ENCODE measurements around the gene TOR1B.
"Not testable (repeated sequence)": the region's sequence is repeated elsewhere in the genome, so short reads cannot be mapped to it uniquely, and the experiment has no call there.

The TOR1B gene

DNA sequence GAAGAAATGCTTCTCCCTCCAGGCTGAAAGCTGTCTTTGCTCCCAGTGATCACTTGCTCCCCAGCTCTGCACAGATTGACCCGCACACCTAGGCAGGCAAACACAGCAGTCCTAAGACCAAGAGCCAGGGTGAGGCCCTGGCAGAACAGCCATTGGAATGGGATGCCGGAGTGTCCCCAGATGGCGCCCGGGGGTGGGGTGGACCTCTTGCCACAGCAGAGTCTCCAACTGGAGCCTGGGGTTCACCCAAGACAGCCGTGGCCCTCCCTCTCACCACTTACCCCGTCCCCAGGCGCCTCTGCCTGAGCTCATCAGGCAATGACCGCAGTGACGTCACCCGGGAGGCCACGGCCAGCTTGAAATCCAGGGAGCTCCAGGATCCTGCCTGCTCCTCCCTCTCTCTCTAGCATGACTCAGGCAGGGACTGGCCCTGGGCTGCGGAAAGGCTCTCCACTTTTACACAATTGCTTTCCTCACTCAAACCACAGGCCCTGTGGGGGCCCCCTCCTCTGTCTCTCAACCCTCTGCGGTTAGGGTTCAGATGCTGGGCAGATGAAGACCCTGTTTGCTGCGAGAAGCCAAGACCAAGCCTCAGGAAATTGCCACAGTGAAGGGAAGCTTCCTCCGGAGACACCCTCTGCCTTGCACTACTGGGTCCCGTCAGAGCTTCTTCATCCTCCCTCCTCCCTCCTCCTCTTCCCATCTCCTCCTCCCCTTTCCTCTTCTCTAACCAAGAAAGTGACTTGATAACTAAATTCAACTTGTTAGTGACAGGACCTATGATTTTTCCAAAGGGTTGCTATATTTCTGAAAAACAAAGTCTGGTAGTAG, 25.8 kb upstream of the TOR1B start:
- DNase-seq = peak in 2 of 5 donors; percentile 6 to 19

DNA sequence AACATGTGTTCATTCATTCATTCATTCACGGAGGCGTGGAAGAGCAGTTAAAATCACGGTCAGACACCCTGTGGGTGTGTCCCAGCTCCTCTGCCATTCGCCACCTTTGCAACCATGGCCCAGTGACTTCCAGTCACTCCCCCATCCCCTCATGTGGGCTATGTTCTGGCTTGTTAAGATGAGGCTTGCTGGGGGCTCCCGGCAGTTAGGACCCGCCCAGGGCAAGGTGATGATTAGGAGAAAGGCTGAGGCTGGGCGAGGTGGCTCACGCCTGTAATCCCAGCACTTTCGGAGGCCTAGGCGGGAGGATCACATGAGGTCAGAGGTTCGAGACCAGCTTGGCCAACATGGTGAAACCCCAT, 25.2 kb upstream of the TOR1B start:
- no peak for DNase-seq

DNA sequence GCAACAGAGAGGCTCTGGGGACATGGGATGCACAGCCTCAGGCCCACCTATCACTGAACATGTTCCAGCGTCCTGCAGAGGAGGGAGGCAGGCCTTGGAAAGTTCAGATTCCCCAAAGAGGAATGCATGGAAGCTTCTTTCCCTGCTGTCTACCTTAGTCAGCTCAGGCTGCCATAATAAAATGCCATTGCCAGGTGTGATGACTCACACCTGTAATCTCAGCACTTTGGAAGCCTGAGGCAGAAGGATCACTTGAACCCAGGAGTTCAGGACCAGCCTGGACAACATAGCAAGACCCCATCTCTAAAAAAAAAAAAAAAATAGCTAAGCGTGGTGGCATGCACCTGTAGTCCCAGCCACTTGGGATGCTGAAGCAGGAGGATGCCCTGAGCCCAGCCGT, 24.5 kb upstream of the TOR1B start:
- no peak for DNase-seq

DNA sequence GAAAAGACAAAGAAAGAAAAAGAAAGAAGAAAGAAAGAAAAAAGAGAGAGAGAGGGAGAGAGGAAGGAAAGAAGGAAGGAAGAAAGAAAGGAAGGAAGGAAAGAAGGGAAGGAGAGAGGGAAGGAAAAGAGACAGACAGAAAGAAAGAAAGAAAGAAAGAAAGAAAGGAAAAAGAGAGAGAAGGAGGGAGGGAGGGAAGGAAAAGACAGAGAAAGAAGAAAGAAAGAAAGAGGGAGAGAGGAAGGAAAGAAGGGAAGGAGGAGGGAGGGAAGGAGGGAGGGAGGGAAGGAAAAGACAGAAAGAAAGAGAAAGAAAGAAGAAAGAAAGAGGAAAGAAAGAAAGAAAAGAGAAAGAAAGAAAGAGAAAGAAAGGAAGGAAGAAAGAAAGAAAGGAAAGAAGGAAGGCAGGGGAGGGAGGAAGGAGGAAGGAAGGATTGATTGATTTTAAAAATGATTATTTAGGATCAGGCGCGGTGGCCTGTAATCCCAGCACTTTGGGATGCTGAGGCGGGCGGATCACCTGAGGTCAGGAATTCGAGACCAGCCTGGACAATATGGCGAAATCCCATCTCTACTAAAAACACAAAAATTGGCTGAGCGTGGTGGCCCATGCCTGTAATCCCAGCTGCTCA, 23.3 kb upstream of the TOR1B start:
- DNase-seq = no peak

DNA sequence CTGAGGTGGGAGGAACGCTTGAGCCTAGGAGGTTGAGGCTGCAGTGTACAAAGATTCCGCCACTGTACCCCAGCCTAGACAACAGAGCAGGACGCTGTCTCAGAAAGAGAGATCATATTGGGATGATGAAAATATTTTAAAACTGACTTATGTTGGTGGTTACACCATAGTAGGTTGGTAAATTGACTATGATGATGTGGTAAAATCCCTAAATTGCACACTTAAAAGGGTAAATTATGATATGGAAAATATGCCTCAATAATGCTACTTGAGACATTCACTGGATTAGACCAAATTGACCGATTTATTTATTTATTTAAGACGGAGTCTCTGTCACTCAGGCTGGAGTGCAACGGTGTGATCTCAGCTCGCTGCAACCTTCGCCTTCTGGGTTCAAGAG, 21.9 kb upstream of the TOR1B start:
- no peak for DNase-seq

DNA sequence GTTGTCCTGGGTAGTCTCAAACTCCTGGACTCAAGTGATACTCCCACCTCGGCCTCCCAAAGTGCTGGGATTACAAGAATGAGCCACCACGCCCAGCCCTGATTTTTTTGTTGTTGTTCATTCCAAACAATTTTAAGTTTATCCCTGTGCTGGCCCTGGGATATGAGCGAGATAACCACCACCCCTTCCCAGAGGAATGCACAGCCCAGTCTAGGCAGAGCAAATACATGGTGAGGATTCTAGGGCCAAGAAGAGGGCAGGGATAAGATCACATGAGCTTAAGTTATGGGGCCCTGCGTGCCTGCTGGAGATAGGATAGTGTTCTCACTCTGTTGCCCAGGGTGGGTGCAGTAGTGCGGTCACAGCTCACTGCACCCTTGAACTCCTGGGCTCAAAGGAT, 21.0 kb upstream of the TOR1B start:
- DNase-seq = no peak

DNA sequence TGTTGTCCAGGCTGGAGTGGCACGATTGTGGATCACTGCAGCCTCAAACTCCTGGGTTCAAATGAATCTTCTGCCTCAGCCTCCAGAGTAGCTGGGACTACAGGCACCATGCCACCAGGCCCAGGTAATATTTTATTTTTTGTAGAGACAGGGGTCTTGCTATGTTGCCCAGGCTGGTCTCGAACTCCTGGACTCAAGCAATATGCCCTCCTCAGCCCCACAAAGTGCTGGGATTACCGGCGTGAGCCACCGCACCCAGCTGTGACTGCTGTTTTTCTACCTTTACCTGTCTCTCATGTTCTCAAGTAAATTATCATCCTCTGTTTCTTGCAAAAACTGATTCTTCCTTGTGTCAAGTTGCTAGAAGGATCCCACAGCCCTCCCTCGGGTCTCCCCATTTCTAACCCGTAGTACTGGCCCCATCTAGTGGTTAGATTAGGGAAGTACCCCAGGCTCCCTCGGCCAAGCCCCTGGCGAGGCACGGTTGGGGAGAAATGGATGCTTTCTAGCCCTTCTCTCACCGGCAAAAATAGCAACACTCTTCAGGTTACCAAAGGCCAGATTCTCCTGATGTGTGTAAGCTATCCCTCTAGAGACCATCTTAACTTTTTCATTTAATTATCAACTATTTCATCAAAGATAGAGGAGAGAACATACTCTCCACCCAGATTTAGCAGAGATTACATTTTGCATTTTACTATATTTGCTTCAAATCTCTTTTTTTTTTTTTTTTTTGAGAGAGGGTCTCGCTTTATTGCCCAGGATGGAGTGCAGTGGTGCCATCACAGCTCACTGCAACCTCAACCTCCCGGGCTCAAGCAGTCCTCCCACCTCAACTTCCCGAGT, 19.2 kb upstream of the TOR1B start:
- DNase-seq = peak; percentile 19 to 70 (median 59)

DNA sequence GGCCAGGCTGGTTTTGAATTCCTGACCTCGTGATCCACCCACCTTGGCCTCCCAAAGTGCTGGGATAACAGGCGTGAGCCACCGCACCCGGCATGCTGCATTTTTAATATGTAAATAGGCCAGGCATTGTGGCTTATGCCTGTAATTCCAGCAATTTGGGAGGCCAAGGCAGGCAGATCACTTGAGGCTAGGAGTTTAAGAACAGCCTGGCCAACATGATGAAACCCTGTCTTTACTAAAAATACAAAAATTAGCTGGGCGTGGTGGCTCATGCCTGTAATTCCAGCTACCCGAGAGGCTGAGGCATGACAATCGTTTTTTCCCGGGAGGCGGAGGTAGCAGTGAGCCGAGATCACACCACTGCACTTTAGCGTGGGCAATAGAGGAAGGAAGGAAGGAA, 18.0 kb upstream of the TOR1B start:
- not testable (repeated sequence) for DNase-seq

DNA sequence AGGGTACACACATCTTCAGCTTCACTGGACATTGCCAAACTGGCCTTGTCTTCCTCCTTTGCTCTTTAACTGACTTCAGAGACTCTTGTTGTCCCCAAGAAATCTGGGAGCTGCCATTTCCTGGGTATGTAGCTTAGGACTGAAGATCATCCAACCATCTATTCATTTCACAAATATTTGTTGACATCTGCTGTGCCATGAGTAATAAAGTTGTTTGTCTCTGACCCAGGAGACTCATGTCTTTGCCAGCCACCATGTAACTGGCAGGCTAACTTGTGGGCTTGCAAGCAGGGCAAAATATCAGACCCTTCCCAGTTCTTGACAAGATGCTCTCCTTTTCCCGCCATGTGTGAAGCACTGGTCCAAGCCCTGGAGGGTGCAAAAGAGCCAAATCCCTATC, 17.1 kb upstream of the TOR1B start:
- no peak for DNase-seq

DNA sequence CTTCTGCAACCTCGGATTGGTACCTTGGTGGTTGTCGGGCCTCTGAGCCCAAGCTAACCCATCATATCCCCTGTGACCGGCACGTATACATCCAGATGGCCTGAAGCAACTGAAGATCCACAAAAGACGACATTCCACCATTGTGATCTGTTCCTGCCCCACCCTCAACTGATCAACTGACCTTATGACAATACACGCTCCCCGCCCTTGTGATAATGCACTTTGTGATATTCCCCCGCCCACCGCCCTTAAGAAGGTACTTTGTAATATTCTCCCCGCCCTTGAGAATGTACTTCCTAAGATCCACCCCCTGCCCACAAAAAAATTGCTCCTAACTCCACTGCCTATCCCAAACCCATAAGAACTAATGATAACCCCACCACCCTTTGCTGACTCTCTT, 16.5 kb upstream of the TOR1B start:
- no peak for DNase-seq

DNA sequence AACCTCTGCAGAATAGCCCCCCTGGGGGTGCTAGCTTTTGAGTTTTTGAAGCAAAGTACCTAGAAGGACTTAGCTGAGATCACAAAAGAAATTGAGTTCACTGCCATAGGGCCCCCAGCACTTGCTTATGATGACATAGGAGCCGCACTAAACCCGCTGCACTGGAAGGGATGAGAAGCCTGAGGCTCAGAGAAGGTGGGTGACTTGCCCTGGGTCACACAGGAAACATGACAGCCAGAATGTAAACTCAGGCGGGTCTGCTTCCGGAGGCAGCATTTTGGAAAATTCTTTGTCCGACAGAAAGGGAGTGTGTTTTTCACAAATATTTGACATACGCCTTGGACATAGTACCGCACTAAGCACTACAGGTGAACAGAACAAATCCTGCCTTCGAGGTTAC, 8.4 kb upstream of the TOR1B start:
- no peak for DNase-seq

DNA sequence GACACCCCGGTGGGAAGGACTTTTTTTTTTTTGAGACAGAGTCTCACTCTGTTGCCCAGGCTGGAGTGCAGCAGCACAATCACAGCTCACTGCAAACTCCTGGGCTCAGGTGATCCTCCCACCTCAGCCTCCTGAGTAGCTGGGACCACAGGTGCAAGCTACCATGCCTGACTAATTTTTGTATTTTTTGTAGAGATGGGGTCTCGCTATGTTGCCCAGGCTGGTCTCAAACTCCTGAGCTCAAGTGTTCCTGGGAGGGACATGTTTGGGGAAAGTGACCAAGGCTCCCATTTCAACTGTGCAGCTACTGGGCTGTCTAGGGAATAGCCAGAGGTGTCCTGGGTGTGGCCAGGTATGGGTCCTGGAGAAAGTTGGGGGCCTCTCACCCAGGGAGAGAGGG, 7.0 kb upstream of the TOR1B start:
- not testable (repeated sequence) for DNase-seq

DNA sequence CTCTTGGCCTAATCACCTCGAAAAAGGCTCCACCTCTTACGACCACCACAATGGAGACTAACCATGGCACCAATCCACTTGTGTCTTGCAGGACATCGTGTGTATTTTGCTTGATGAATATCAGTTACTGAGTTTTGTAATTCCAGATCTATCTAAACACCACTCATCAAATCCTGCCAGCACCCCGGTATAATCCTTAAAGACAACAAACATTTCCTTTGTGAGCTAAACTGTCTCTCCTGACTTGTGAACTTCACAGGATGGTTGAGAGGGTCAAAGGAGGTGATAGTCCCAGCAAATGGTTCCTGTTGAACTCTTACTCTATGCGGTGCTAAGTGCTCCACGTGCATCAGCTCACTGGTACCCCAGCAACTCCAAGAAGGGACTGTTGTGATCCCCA, 4.0 kb upstream of the TOR1B start:
- DNase-seq = no peak

DNA sequence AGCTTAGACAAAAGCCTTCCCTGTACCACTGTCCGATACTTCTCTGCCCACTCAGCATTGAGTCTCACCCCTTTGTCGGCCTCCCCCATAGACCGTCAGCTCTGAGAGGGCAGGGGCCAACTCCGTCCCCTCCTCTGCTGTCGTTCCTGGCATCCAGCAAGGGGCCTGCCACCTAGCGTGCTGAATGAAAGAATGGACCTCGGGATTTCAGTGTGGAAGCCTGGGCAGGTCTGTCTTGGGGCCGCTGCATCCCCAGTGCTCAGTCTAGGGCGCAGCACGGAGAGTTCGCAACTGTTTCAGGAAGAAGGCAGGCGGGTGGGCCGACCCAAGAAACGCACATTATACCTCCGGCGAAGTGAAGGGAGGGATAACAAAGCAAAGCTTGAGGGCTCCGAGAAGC, 1.5 kb upstream of the TOR1B start:
- DNase-seq = no peak

DNA sequence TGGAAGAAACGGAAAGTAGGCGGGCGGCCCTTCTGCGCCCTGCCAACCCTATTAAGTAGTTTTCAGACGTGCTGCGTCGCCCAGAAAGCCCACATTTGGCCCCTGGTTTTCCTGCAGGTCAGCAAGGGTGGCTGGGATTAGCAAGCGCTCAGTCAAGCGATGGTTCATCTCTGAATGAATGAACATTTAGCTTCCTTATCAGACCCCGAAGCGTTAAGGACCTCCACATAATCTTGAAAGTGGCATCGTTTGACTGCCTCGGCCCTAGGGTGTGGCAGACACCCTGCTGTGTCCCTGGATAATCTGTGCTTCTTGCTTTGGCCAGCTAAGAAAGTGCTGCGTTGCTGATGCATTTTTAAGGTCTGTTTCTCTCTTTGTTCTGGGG, 684 bp downstream of the TOR1B start:
- DNase-seq = no peak

DNA sequence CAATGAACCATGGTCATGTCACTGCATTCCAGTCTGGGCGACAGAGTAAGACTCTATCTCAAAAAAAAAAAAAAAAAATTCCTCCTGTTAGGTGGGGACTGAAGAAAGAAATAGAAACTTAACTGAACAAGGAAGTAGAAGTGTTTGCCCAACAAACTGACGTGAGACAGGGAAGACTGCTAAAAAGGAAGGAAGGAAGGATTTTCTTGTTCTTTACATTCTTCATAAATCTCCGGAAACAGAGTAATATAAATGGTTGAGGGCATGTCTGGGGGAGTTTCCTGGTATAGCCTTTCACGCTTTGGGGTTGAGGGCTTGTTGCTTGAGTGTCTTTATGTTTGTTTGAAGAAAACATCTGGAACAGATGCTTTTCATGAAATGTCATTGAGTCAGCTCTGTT, 3.1 kb downstream of the TOR1B start:
- no peak for DNase-seq

DNA sequence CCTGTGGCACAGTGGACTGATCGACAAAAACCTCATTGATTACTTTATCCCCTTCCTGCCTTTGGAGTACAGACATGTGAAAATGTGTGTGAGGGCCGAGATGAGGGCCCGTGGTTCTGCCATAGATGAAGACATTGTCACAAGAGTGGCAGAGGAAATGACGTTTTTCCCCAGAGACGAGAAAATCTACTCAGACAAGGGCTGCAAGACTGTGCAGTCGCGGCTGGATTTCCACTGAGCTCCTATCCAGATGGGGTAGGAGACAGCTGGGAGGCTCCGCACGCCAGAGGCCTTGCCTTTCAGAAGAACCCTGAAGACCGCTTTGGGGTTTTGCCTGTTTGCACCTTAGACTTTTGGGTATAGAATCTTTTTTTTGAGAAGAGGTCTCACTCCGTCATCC, 6.4 kb downstream of the TOR1B start:
- no peak for DNase-seq

DNA sequence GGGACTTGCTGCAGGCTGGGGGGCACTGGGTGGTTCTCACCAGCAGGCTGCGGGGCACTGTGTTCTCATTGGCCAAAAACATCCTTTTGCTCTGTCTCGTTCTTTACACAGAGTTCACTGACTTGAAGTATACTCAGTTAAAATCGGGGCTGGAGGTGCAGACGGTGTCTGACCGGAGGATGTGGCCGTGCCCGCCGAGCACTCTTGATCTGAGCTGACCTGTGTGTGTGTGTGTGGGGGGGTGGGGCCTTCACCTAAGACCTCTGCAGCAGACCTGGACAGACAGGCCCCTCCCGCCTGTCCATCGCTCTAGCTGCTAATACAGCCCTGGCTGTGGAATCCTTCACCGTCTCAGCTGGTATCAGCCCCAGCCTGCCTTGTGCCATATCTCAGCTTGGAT, 7.1 kb downstream of the TOR1B start:
- no peak for DNase-seq

DNA sequence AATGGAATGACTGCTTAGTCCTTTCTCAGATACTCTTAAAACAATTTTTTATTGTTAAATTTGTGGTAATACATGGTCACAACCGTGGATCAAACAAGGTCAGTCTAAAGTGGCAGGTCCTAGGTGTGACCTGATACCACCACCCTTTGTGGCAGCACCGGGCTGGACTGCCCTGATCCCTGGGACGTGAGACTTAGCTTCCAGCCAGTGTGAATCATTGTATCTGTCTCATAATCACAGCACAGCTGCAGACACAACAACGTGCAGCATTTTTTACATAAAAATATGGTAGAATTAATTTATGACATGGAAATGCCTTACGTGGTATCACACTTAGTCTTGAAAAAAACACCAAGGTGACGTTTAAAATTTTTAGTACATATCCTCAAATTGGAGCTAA, 7.8 kb downstream of the TOR1B start:
- DNase-seq = no peak

DNA sequence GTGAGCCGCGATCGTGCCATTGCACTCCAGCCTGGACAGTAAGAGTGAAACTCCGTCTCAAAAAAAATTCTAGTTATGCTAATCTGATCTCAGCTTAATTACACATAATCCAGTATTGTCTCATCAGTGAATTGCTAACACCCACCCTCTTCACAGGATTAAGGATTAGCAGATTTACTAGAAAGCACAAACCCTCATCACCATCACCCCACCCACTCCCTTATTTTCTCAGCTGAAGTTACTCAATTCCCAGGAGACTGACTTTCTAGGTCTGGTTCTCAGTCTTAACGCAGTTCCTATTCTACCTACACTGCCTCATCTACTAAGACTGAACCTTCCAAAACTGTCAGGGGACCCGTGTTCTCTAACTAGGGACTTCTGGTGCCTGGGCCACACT, 9.0 kb downstream of the TOR1B start:
- DNase-seq = no peak

DNA sequence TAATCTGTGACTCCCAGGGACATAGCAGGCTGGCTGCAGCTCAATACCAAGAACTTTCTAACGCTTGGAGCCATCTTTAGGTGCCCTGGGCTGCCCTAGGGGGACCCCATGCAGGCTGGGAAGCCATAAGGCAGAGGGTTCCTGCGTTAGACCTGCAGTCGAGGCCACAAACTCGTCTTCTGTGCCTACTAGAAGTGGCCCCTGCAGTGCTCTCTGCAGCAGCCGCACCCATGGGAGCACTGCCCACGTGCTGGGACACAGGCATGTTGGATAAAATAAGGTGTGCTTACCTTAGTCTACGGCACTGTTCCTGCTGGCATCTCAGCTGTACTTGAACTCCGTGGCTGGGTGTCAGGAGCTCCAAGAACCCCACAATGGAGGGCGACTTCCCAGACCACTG, 9.4 kb downstream of the TOR1B start:
- no peak for DNase-seq

DNA sequence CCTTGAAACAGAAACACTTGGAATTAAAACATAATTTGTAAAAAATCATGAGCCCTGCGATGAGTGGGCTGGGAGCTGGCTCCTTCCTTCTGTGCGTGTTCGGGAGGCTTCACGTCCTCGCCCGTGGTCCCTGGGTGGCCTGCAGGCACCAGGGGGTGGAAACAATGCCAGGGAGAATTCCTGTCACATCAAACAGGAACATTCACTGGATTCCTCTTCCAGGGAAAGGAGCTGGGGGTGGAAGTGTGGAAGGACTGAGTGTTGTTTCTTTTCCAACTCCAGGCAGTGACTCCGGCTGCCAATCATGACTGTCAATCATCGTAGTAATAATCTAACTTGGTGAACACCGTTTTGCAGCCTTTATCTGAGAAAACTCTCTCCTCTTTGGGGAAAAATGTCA, 10.7 kb downstream of the TOR1B start:
- no peak for DNase-seq

DNA sequence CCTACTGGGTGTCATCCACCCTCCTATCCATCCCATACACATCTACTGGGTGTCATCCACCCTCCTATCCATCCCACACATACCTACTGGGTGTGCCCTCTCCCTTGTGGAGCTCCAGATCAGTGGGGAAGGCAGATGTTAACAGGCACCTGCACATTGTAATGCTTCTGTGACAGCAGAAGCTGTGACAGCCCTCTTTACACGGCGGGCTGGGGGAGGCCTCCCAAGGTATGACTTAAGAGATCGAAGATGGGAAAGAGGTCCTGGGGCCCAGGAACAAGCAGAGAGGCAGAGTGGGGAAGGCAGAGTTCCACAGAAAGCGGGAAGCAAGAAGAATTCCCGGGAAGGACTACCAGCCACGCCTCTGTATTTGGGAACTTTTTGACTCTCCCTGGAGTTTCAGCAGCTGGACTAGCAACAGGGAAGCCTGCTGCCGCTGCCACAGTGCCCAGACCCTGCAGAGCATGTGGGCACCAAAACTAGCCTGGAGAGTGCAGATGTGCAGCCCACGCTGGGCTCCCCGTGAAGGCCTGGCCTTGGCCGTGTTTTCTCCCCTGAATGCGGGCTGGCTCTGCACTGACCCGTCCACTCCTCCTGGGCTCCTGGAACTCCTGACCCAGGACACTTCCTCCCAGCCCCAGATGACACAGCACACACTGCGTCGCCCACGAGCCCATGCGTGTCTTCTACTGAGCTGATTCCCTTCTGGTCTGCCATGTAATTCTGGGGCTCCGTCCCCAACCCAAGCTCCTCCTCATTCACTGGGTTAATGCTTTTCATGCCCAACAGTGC, 11.6 kb downstream of the TOR1B start:
- DNase-seq = no peak
